HG03378 (cell line): ENCODE data around the gene PRUNE2.

ENCODE experiments used
- ATAC-seq: cut with Tn5 transposase; IDR thresholded peaks from one replicate; pipeline ENCODE4 v1.9.1; 2021; ENCODE audit warnings: mild to moderate bottlenecking, moderate library complexity; ENCODE audit not compliant: unreplicated experiment

The PRUNE2 gene

DNA sequence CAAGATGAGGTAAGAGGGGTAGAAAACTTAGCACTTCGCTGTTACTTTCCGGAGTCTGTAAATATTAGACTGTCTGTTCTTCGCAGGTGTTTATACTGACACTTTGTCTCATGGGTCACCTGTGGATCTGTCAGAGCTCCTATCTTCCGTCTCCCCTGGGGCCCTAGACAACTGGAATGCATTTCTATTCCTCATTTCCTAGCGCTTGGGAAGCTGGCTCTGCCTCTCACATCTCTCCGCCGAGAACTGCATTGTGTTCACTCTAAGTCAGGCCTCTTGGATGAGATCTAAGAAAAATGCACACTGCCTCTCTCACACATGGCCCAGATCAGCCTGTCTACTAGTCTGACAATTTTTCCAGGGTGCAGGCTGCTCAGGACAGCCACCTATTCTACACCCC, 102.2 kb downstream of the PRUNE2 start:
- no peak for ATAC-seq

DNA sequence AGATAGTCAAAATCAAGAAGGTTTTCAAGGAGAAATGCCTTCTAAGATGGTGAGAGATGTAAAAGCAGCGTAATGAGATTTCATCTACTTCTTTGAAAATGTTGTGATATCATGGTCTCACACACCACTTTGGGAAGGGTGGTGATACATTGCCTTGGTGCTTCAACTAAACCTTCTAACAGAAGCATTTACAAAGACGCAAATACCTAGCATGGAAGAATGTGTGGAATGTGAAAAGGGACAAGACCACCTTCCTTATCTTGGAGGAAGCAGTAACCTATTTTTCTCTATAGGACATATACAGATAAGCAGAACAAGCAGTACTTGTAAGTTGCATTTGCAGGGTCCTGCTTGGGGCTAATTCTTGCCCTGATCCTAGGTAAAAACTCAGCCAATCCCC, 102.8 kb downstream of the PRUNE2 start:
- no peak for ATAC-seq

DNA sequence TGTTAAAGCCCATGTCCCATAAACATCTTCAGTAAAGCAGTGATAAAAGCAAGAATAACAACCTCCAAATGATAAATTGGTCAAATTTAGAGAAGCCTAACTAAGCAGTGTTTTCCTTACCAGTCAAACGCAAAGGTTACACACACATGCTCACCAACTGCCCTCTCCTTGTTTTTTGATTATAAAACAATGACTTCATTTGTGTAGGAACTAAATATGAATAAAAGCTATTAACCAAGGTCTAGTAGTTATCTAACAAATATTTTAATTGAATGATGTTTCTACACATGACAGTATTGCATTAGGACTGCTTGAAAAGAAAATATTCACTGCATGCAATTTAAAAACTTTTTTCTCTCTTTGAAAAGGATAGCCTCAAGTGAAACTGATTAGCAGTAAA, 105.0 kb downstream of the PRUNE2 start:
- ATAC-seq, result no peak

DNA sequence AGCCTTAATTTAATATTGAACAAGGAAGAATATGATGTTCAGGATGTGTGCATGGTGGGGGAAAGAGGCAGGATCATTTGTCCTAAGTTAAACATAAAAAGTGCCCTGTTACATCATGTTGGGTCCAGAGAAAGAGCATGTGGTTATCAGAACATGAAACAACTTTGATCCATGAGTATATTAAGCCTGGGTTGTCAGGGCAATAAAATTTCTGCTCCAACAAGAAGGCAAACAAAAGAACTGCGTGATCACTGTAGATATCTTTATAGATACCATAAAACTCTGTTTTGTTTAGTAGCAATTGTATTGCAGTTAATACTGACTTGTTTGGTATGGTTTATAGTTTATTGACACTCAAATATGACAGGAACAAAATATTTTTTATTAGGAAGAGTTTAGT, 106.4 kb downstream of the PRUNE2 start:
- ATAC-seq, result no peak

DNA sequence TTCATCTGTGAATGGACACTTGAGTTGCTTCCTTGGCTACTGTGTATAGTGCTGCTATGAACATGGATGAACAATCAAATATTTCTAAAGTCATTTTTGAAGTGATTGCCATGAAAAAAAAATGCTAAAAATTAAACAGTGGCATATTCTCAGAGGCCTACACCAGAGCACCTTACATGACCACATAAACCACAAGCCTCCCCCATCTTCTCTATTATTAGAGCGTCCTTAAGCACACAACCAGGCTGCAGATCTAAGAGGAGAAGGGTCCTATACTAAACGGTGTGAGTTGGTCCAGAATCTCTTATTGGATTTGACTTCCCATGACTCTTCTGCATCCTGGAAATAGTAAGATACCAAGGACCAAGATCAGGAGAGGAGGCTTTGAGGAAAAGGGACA, 107.4 kb downstream of the PRUNE2 start:
- peak; percentile 68 for ATAC-seq

DNA sequence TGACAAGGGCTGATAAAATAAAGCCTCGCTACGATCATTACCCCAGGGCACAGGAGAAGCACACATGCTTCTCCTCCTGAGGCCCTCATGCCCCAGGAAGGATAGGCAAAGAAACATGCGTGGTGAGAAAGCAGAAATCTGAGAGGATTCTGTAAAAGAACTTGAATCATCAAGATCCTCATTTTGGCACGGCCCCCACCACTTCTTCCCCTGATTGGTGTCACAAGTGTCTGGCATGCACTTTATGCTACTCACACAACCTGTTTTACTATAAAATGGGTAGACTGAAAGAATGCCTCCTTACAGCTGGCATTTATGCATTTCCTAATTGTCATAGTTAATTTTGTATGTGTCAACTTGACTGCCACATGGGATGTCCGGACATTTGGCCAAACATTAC, 109.6 kb downstream of the PRUNE2 start:
- no peak for ATAC-seq

DNA sequence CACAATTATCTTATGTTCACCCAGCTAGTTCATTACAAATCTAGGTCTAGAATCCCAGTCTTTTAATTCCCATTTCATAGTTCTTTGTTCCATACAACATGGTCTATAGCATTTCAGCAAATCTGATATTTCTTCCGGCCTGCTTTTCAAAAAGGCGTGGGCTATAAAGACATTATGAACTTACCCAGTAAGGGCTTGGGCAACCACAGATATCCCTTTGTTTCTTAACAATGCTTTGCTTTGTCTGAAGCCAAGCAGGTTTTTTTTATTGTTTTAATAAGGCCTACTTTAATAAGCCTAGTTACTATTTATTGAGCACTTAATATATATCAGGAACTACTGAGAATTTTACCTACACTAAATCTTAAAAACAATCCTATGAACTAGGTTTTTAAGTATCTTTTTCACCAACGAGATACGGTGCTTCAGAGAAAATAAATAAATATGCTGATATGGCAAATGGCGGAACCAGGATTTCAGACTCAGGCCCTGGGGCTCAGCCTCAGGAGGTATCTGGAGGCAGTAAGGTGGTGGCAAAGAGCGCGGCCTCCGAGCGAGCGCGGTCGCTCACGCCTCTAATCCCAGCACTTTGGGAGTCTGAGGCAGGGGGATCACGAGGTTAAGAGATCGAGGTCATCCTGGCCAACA, 112.0 kb downstream of the PRUNE2 start:
- ATAC-seq, result no peak

DNA sequence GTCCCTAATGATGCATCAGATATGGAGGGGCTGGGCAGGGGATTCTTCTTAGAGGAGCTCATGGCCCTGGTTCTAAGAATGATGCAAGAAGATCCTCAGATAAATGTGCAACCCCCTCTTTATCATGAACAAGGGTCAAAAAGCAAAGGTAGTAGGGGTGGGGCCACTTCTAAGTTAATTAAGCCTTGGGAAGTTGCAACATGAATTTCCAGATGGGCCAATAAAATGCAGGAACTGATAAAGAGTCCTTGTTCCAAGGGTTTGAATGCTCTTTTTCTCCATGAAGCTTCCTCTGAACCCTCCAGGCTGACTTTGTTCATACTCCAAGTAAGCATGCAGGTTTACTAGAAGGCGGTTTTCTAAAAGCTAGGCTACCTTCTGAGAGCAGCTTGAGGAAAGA, 116.1 kb downstream of the PRUNE2 start:
- no peak for ATAC-seq

DNA sequence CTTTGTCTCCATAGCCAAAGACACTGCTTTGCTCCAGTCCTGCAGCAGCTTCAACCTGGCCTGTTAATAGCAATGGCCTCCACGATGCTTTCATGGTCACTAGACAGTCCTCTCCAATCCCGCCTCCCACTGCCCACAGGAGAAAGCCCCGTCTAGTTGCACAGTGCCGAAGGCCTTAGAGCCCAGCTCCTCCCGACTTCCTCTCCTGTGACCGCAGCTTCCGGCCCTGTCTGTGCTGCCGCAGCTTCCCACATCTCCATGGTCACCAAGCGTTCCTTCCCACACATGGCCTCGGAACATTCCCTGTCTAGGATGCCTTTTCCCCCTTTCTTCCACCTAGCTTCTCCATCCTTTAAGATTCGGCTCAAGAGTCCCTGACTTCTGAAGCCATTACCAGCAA, 118.2 kb downstream of the PRUNE2 start:
- no peak for ATAC-seq

DNA sequence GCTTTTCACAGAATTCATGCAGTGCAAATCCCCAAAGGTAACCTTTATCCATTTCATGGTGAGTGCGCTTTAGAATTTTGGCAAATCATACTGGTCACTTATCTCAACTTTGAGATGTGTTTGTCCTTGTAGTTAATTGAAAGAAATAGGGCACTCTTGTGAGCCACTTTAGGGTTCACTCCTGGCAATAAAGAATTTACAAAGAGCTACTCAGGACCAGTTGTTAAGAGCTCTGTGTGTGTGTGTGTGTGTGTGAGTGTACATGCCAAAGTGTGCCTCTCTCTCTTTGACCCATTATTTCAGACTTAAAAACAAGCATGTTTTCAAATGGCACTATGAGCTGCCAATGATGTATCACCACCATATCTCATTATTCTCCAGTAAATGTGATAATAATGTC, 120.4 kb downstream of the PRUNE2 start:
- no peak for ATAC-seq

DNA sequence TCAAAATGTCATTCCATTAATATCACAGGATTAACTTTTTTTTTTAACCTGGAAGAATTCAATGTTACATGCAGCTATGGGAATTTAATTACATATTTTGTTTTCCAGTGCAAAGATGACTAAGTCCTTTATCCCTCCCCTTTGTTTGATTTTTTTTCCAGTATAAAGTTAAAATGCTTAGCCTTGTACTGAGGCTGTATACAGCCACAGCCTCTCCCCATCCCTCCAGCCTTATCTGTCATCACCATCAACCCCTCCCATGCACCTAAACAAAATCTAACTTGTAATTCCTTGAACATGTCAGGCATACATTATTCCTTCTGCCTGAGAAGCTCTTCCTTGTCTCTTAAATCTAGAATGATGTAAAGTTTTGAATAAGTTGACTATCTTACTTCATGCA, 121.0 kb downstream of the PRUNE2 start:
- no peak for ATAC-seq

DNA sequence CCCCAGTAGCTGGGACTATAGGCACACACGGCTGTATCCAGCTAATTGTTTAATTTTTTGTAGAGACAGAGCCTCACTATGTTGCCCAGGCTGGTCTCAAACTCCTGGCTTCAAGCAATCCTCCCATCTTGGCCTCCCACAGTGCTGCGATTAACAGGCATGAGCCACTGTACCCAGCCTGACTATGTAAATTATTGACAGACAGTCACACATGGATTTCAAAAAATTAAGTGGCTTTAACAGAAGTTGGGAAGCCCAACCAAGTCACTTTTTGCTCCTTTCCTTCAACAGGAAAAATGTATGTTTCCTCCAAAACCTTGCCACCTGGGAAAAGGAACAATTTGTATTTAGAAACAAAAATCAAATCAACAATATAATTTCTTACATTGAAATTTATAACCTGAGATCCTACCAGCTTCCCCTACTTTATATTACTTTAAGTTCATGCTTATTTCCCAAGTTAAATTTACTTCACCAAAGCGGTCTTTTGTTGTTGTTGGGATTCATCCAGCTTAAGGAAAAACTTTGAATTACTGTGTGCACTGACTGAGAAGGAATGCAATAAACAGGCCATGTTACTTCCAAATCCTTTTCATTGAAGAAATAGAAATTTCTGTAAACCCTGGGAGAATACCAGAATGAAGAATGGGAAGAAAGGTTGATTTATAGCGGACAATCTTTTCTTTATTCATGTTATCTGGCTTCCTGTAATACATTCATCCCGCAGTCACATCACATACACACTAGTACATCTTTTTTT, 133.0 kb downstream of the PRUNE2 start:
- ATAC-seq, result no peak

DNA sequence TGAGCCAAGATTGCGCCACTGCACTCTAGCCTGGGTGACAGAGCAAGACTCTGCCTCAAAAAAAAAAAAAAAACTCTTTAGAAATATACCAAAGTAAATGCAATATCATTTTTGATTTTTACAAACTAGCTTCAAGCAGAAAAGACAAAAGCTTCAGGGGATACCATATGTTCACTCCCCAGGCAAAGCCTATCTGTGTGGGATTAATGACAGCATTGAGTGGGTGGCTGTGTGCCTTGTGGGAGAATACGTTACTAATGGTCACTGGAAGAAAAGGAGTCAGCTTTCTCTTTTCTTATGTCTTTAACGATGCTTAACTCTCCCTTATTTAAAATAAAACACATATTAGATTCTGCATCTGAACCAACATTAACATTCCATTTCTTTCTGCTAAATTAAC, 139.8 kb downstream of the PRUNE2 start:
- ATAC-seq, result no peak

DNA sequence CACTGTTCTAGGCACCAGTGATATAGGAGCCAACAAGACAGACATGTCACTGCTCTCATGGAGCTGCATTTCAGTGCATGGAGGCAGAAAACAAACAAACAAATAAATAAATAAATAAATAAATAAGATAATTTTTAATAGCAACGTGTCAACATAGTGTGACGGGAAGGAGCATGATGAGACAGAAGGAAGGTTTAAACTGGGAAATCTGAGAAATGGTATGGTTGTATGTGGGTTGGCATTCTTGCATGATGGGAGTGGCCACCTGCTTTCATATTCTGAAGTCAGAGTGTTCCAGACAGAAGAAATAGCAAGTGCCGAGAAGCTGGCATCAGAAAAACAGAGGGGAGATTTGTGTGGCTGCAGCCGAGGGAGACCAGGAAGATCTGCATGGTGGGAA, 141.8 kb downstream of the PRUNE2 start, which contains the start of gene PCA3:
Gene PCA3 (plus strand): TSS at position 301 of the 400 bp plus-strand sequence.
- ATAC-seq, result no peak

DNA sequence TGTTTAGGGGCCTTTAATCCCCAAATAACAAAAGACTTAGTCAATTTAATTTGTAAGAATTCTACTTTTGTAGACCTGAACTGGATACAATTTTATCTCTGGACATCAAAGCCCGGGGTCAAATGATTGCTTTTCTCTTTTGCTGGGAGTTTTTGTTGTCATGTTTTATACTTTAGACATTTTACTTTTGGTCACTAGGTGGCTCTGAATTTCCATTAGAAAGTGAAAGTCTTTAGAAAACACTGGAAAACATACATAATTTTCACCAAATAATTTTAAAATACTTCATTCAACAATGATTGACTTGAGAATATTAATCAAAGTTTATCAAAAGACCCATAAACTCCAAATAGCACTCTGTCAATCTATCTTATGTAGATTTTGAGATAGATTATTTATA, 144.5 kb downstream of the PRUNE2 start:
- no peak for ATAC-seq

DNA sequence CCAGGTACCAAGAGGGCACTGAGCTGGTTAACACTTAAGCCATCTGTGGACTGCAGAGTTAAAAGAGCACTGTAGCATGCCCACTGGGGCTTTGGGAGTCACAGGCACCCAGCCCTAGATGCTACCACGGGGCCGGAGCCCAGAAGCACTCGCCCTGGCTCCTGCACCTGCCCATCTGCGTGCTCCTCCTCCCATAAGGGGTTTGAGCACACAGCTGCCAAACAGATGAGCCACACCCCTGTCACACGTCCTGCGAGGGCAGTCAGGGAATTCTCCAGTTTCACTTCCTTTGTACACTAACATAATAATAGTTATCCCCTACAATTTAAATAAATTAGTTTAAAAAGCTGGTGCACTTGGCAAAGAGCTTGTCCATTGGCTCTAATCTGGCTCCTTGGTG, 146.2 kb downstream of the PRUNE2 start:
- ATAC-seq, result no peak

DNA sequence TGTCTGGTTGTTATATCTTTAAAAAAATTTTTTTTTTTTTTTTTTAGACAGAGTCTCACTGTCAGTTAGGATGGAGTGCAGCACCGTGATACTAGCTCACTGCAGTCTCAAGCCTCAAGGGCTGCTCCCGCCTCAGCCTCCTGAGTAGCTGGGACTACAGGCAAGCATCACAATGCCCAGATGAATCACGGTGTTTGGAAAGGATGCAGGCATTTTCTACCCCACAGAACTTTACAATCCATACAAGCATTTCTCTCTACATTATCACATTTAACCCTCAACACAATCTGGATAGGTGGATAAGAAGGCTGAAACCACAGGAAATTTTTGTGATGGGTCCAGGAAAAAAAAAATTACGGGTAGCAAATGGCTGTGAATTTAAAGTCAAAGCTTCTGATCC, 147.4 kb downstream of the PRUNE2 start:
- no peak for ATAC-seq

DNA sequence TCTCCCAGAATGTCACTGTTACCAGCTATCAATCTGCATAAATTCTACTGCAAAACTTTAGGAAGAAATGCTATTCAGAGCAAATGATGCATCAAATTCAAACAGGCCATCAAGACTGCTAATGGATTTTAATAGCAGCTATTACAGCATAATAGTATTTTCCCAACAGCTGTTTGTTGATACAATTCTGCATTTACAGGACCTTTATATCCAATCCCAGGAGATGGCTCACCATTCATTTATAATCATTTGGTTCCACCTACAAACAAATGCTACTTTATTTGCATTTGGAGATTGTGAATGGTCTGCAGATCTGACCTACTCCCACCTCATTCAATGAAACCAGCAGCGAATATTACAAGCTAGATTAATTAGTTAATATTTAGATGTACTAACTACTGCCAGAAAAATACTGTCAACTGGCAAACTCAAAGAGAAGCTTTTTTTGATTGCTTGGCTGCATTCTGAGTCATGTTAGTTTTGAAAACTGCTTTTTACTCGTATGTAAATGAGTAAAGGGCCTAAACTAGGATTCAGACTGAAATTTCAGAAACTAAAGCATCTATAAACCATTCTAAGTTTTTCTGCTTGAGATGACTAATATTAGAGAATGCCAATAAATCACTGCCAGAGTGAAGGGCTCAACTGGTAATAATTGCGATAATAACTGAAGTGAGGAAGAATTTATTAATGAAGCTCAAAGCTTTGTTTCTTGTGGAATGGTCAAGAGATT, 148.8 kb downstream of the PRUNE2 start:
- ATAC-seq, result no peak

DNA sequence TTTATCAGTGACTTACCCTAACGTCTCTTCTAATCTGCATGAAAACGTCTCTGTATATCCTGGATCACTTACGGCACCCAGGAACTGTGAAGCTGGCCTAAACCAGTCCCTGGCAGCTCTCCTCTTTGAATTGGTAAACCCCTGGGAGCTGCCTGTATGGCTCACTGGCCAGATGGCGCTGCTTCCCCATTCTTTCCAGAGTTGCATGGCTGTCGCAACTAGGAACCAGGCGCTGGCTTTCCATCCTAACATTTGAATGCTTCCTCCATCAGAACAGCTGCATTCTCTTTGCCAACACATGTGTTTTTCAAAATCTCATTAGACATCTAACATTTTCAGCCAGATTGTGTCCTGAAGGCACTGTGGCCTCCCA, 149.7 kb downstream of the PRUNE2 start:
- ATAC-seq, result no peak

DNA sequence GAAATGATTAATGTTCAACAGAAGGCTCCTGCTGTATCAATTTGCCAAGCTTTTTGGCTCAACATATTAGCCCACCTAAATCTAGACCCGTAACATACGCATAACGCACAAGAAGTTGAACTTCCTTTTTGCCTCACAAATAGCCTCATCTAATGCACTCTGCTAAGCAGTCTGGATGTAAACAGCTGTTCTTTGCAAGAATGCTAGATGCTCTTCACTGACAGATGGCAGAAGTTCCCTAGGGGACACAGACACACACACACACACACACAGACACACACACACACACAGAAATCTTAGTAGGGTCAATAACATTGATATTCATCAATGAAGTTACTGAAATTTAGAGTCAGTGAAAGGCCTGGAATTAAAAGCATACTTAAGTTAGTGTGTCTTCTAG, 154.9 kb downstream of the PRUNE2 start:
- no peak for ATAC-seq

DNA sequence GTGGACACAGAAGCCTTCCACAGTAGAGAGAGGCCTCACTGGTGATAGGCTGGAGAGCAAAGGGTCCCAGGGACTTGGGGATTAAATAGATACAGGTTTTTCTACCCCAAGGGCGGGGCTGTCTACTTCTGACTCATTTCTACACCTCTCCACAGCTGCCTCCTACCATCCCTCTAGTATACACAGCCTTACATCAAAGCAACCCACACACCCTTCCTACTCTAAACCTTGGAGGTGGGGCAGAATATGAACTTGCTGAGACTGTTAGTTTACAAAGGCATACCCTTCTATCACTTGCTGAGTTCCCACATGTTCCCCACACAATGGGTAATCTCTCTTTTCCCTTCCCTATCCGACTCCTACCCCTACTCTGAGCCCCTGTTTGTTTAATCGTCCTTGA, 161.6 kb downstream of the PRUNE2 start:
- no peak for ATAC-seq

DNA sequence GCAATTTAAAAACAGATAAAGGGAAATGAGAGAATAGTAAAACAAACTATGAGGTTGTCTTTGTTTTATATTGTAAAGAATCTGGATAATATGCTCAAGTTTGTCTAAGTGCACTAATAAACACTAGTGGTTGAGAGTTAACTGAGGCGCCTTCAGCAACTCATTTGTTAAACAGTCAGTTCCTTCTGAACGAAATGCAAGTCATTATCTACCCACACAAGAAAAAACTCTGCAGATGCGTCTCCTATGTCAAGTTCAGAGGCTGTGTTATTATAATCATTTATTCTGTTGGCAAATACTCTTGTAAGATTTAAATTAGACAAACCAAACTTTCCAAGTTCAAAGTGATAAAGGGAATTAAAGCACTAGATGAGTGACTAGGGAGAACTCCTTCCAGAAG, 162.0 kb downstream of the PRUNE2 start:
- no peak for ATAC-seq
